GM23338 (cell line): ENCODE results near the gene RPP25. TPM values are rescaled to one million over a fixed set of nuclear protein-coding genes. Genes with fewer than 3 reads are reported as not detected.

Experiments used
- ATAC-seq: fragments of 200-7000 bp; cut with Tn5 transposase; 3 replicates; pipeline ENCODE4 v1.9.1; 2020
- DNase-seq: peaks from one replicate; pipeline ENCODE4 v3.0.0-alpha.2; 2015; ENCODE audit warnings: low spot score
- H2AFZ ChIP-seq: fragments of 200-600 bp; sonication (generic); 2 replicates; pipeline ENCODE4 v1.8.0; 2016; ENCODE audit warnings: antibody characterized with exemption, mild to moderate bottlenecking, moderate library complexity
- H3F3A ChIP-seq: fragments of 200-600 bp; sonication (generic); replicated peaks from 2 replicates; pipeline ENCODE4 v1.8.0; 2017; ENCODE audit warnings: antibody characterized with exemption, mixed run types, low read depth
- H3K27ac ChIP-seq: fragments of 200-600 bp; sonication (generic); 2 replicates; pipeline ENCODE4 v1.6.1; 2016; ENCODE audit warnings: low read depth
- H3K27me3 ChIP-seq: fragments of 200-600 bp; sonication (generic); 2 replicates; pipeline ENCODE4 v1.8.0; 2016; ENCODE audit warnings: mild to moderate bottlenecking, mixed run types, moderate library complexity; ENCODE audit not compliant: insufficient read depth
- H3K36me3 ChIP-seq: fragments of 200-600 bp; sonication (generic); 2 replicates; pipeline ENCODE4 v1.8.0; 2016; ENCODE audit warnings: mild to moderate bottlenecking; ENCODE audit not compliant: insufficient read depth
- H3K4me1 ChIP-seq: fragments of 200-600 bp; sonication (generic); 2 replicates; pipeline ENCODE4 v1.8.0; 2016; ENCODE audit warnings: mild to moderate bottlenecking, moderate library complexity; ENCODE audit not compliant: insufficient read depth
- H3K4me2 ChIP-seq: fragments of 200-600 bp; sonication (generic); 2 replicates; pipeline ENCODE4 v1.7.1; 2017; ENCODE audit warnings: mixed run types
- H3K4me3 ChIP-seq: fragments of 200-600 bp; sonication (generic); 2 replicates; pipeline ENCODE4 v1.6.1; 2016; ENCODE audit warnings: mixed run types
- H3K79me2 ChIP-seq: fragments of 200-600 bp; sonication (generic); replicated peaks from 2 replicates; pipeline ENCODE4 v1.8.0; 2017; ENCODE audit warnings: mild to moderate bottlenecking; ENCODE audit not compliant: insufficient read depth
- H3K9me2 ChIP-seq: fragments of 200-600 bp; sonication (generic); 2 replicates; pipeline ENCODE4 v1.8.0; 2017; ENCODE audit not compliant: insufficient read depth
- H4K20me1 ChIP-seq: fragments of 200-600 bp; sonication (generic); replicated peaks from 2 replicates; pipeline ENCODE4 v1.8.0; 2017; ENCODE audit warnings: mild to moderate bottlenecking; ENCODE audit not compliant: insufficient read depth
- H3K27ac Mint-ChIP-seq: 2 replicates; pipeline ENCODE4 v1.8.0; 2020; ENCODE audit warnings: inconsistent platforms, mild to moderate bottlenecking, moderate library complexity, mixed read lengths
- H3K27me3 Mint-ChIP-seq: 3 replicates; pipeline ENCODE4 v1.8.0; 2022; ENCODE audit warnings: low read depth, mild to moderate bottlenecking, moderate library complexity, mixed read lengths, inconsistent platforms; ENCODE audit not compliant: insufficient read depth, poor library complexity
- H3K36me3 Mint-ChIP-seq: 3 replicates; pipeline ENCODE4 v1.8.0; 2021; ENCODE audit warnings: low read depth, mild to moderate bottlenecking, inconsistent platforms, moderate library complexity, mixed read lengths
- H3K4me1 Mint-ChIP-seq: 3 replicates; pipeline ENCODE4 v1.8.0; 2020; ENCODE audit warnings: mild to moderate bottlenecking, inconsistent platforms, mixed read lengths
- H3K4me3 Mint-ChIP-seq: 3 replicates; pipeline ENCODE4 v1.8.0; 2021; ENCODE audit warnings: moderate library complexity, mild to moderate bottlenecking, inconsistent platforms, mixed read lengths
- H3K9me3 Mint-ChIP-seq: 3 replicates; pipeline ENCODE4 v1.8.0; 2020; ENCODE audit warnings: moderate library complexity, mild to moderate bottlenecking, inconsistent platforms, mixed read lengths
- CREB1 ChIP-seq: fragments of 250-450 bp; sonication (Bioruptor Pico); IDR thresholded peaks from 2 replicates; pipeline ENCODE4 v1.5.0; 2020; ENCODE audit warnings: low read depth, mild to moderate bottlenecking, moderate library complexity
- CTCF ChIP-seq, 2 experiments: fragments of 200-600 bp in 1 of 2; sonication (generic) in 1 of 2; conservative IDR thresholded peaks; 2 replicates each; pipeline versions ENCODE4 v1.5.1 to v1.6.1; 2016 to 2017; ENCODE audit warnings: antibody characterized with exemption in 2 of 2, low read depth in 2 of 2, mild to moderate bottlenecking in 2 of 2, moderate library complexity in 1 of 2
- ETS1 ChIP-seq: IDR thresholded peaks from 2 replicates; pipeline ENCODE4 v1.6.1; 2016; ENCODE audit warnings: antibody characterized with exemption
- EZH2 ChIP-seq: fragments of 200-600 bp; sonication (generic); IDR thresholded peaks from one replicate; pipeline ENCODE4 v1.8.0; 2017; ENCODE audit warnings: antibody characterized with exemption, mild to moderate bottlenecking, low read depth; ENCODE audit not compliant: unreplicated experiment
- EZH2phosphoT487 ChIP-seq: fragments of 200-600 bp; sonication (generic); IDR thresholded peaks from one replicate; pipeline ENCODE4 v1.8.1; 2018; ENCODE audit warnings: antibody characterized with exemption; ENCODE audit not compliant: unreplicated experiment
- JUNB ChIP-seq: IDR thresholded peaks from one replicate; pipeline ENCODE4 v1.6.1; 2016; ENCODE audit warnings: antibody characterized with exemption; ENCODE audit not compliant: unreplicated experiment
- NANOG ChIP-seq: IDR thresholded peaks from 2 replicates; pipeline ENCODE4 v1.6.1; 2016; ENCODE audit warnings: antibody characterized with exemption, borderline replicate concordance
- POLR2AphosphoS5 ChIP-seq: IDR thresholded peaks from 2 replicates; pipeline ENCODE4 v1.6.1; 2016; ENCODE audit warnings: antibody characterized with exemption, low read depth
- REST ChIP-seq: IDR thresholded peaks from one replicate; pipeline ENCODE4 v1.6.1; 2018; ENCODE audit warnings: antibody characterized with exemption; ENCODE audit not compliant: unreplicated experiment
- STAT1 ChIP-seq: IDR thresholded peaks from one replicate; pipeline ENCODE4 v1.6.1; 2016; ENCODE audit warnings: antibody characterized with exemption; ENCODE audit not compliant: unreplicated experiment
- ZNF114 ChIP-seq: fragments of 250-450 bp; sonication (Bioruptor Pico); IDR thresholded peaks from 2 replicates; pipeline ENCODE4 v1.5.0; 2020; ENCODE audit warnings: mild to moderate bottlenecking, moderate library complexity
- ZNF331 ChIP-seq: fragments of 250-450 bp; sonication (Bioruptor Pico); IDR thresholded peaks from 2 replicates; pipeline ENCODE4 v1.5.0; 2020; ENCODE audit warnings: low read depth, mild to moderate bottlenecking, moderate library complexity
- ZNF462 ChIP-seq: fragments of 250-450 bp; sonication (Bioruptor Pico); IDR thresholded peaks from 2 replicates; pipeline ENCODE4 v1.5.0; 2020; ENCODE audit warnings: mild to moderate bottlenecking, moderate library complexity
- polyA plus RNA-seq: library from polyadenylated mRNA; unstranded; fragments of >200 nt; fragmentation: Nextera tagmentation; extraction: Ambion mirVana; gene quantifications from 2 replicates; pipeline ENCODE4 v1.2.1, GENCODE V29; 2016
- total RNA-seq: library from RNA; depleted of rRNA; stranded (reverse); fragments of >200 nt; shearing (Covaris generic); gene quantifications from 2 replicates; pipeline ENCODE4 v1.2.3, GENCODE V29; 2014

The RPP25 gene
- total and polyA plus RNA-seq, 2 experiments from 2014 or later = 14.8 to 18.8 TPM

- H3K27me3 ChIP-seq = no peaks in the 10 kb centered on the region
- DNase-seq = no peak
- H3K27ac Mint-ChIP-seq = no peak overlapping the region
- H3K4me3 Mint-ChIP-seq = no peak overlapping the region
- H3K9me2 ChIP-seq = no peaks in the 10 kb centered on the region
- H3K36me3 Mint-ChIP-seq = peaks cover 53% of the 10 kb centered on the region
- H3K27ac ChIP-seq = no peak overlapping the region
- no peaks in the 10 kb centered on the region; the same call in 1 of the 2 replicates for H3F3A ChIP-seq
- TF ChIP-seq POLR2AphosphoS5 (no peak), ETS1 (no peak), JUNB (no peak), NANOG (no peak), ZNF114 (CRISPR knock-in tag) (no peak), CTCF (conservative IDR thresholded peaks at IDR 0.05; ENCODE audit: low read depth in 2 of 2) (no peak), STAT1 (no peak), CREB1 (CRISPR knock-in tag) (no peak), ZNF331 (CRISPR knock-in tag) (no peak), EZH2phosphoT487 (no peak), ZNF462 (CRISPR knock-in tag) (no peak), REST (no peak), EZH2 (no peak)
- peaks cover 24% of the 10 kb centered on the region for H3K36me3 ChIP-seq
- no peak for ATAC-seq
- H3K27me3 Mint-ChIP-seq = peaks cover 8% of the 10 kb centered on the region
- no peak overlapping the region for H2AFZ ChIP-seq
- H3K79me2 ChIP-seq = peaks cover 91% of the 10 kb centered on the region
- no peaks in the 10 kb centered on the region for H3K9me3 Mint-ChIP-seq
- H3K4me1 Mint-ChIP-seq = peaks cover 6% of the 10 kb centered on the region; the same call in 2 of the 3 replicates
- peaks cover 48% of the 10 kb centered on the region for H4K20me1 ChIP-seq
- H3K4me1 ChIP-seq = peaks cover 9% of the 10 kb centered on the region
- H3K4me3 ChIP-seq = no peak overlapping the region
- no peak overlapping the region for H3K4me2 ChIP-seq
These were observed 23.0 kb downstream of the RPP25 start for GRCh38 chr15:74933573-74933972.
